Endothelial cell of umbilical vein (primary cell): ENCODE results near the gene ZNF587B. TPM values are rescaled to one million over a fixed set of nuclear protein-coding genes. Genes with fewer than 3 reads are reported as not detected.

Source experiments
- BruUV-seq: library from RNA; stranded (reverse); fragments of 400-500 nt; replicated peaks from 2 replicates; lab custom pipeline; 2021; lab: Mats Ljungman, UMichigan
- CTCF ChIA-PET: fragments of 300-600, 350-600 bp; sonication (Branson Sonifier 250); formaldehyde crosslinking; loops from one replicate; lab custom pipeline; 2021; ENCODE audit warnings: antibody characterized with exemption, inconsistent platforms; lab: Charles Lee
- POLR2A ChIA-PET: fragments of 300-600, 350-600 bp; sonication (Branson Sonifier 250); formaldehyde crosslinking; loops from one replicate; lab custom pipeline; 2021; ENCODE audit warnings: antibody characterized with exemption, inconsistent platforms; lab: Charles Lee
- DNase-seq: peaks from one replicate; pipeline ENCODE4 v3.0.0-alpha.2; 2011; ENCODE audit warnings: low read depth, low spot score
- FAIRE-seq: peaks from 2 replicates; lab custom pipeline; 2011; peaks lifted over from hg19 to GRCh38; lab: Jason Lieb, UNC
- H2AFZ ChIP-seq: 2 replicates; pipeline ENCODE4 v1.6.0; 2012; ENCODE audit warnings: low read depth, low read length, control low read depth, inconsistent platforms
- H3K27ac ChIP-seq: 2 replicates; pipeline ENCODE4 v1.5.1; 2011; ENCODE audit warnings: low read depth, mild to moderate bottlenecking, control low read depth, low read length, moderate library complexity; ENCODE audit not compliant: insufficient read depth
- H3K27me3 ChIP-seq, 2 experiments: 2 replicates each; pipeline versions ENCODE4 v1.6.0 to v1.6.1; 2011; ENCODE audit warnings: low read length in 2 of 2, mixed read lengths in 1 of 2; ENCODE audit not compliant: control insufficient read depth in 2 of 2, insufficient read depth in 2 of 2
- H3K36me3 ChIP-seq, 2 experiments: 2 replicates in 1 of 2; 3 replicates in 1 of 2; pipeline ENCODE4 v1.5.1; 2011; ENCODE audit warnings: low read length in 2 of 2, mild to moderate bottlenecking in 1 of 2, moderate library complexity in 1 of 2; ENCODE audit not compliant: control insufficient read depth in 2 of 2, insufficient read depth in 2 of 2; ENCODE audit errors: extremely low read depth in 1 of 2
- H3K4me1 ChIP-seq: 3 replicates; pipeline ENCODE4 v1.5.1; 2011; ENCODE audit warnings: mild to moderate bottlenecking, low read length; ENCODE audit not compliant: control insufficient read depth, insufficient read depth; ENCODE audit errors: extremely low read depth
- H3K4me2 ChIP-seq: 2 replicates; pipeline ENCODE4 v1.6.1; 2011; ENCODE audit warnings: low read length, control low read depth, mixed read lengths; ENCODE audit not compliant: insufficient read depth
- H3K4me3 ChIP-seq, 3 experiments: fragments of 200-600 bp in 1 of 3; sonication (generic), shearing (Covaris generic) in 1 of 3; replicated peaks in 1 of 3; 2 replicates each; pipeline ENCODE4 v1.5.1; 2011 to 2016; ENCODE audit warnings: control low read depth in 3 of 3, low read length in 3 of 3, mild to moderate bottlenecking in 2 of 3, inconsistent platforms in 1 of 3, low read depth in 1 of 3, moderate library complexity in 1 of 3; ENCODE audit not compliant: insufficient read depth in 1 of 3
- H3K79me2 ChIP-seq: 2 replicates; pipeline ENCODE4 v1.6.0; 2012; ENCODE audit warnings: low read length, inconsistent platforms; ENCODE audit not compliant: control insufficient read depth, insufficient read depth
- H3K9ac ChIP-seq: replicated peaks from 2 replicates; pipeline ENCODE3; 2011; ENCODE audit warnings: low read length, control low read depth; ENCODE audit not compliant: insufficient read depth; ENCODE audit errors: extremely low read depth
- H3K9me1 ChIP-seq: replicated peaks from 3 replicates; pipeline ENCODE4 v1.6.0; 2011; ENCODE audit warnings: mild to moderate bottlenecking, low read length; ENCODE audit not compliant: control insufficient read depth, insufficient read depth; ENCODE audit errors: extremely low read depth
- H3K9me3 ChIP-seq: replicated peaks from 2 replicates; pipeline ENCODE4 v1.5.1; 2012; ENCODE audit warnings: low read length, inconsistent platforms; ENCODE audit not compliant: control insufficient read depth, insufficient read depth
- H4K20me1 ChIP-seq: replicated peaks from 2 replicates; pipeline ENCODE3; 2011; ENCODE audit warnings: mild to moderate bottlenecking, low read length; ENCODE audit not compliant: control insufficient read depth, insufficient read depth; ENCODE audit errors: extremely low read depth
- EZH2 ChIP-seq: IDR thresholded peaks from 2 replicates; pipeline ENCODE4 v1.6.1; 2012; ENCODE audit warnings: borderline replicate concordance, low read depth, mild to moderate bottlenecking, moderate library complexity, low read length, inconsistent platforms; ENCODE audit not compliant: severe bottlenecking
- FOS ChIP-seq: IDR thresholded peaks from 2 replicates; pipeline ENCODE4 v1.6.1; 2011; ENCODE audit warnings: mild to moderate bottlenecking, low read length, moderate library complexity, borderline replicate concordance; ENCODE audit not compliant: insufficient read depth
- GATA2 ChIP-seq: IDR thresholded peaks from 2 replicates; pipeline ENCODE4 v1.7.0; 2011; ENCODE audit warnings: low read depth, mild to moderate bottlenecking, moderate library complexity, mixed read lengths, low read length; ENCODE audit not compliant: insufficient read length, insufficient read depth
- JUN ChIP-seq: IDR thresholded peaks from 2 replicates; pipeline ENCODE4 v1.6.1; 2011; ENCODE audit warnings: borderline replicate concordance, low read depth; ENCODE audit not compliant: insufficient read length, insufficient read depth
- MYC ChIP-seq: IDR thresholded peaks from one replicate; pipeline ENCODE4 v1.6.1; 2011; ENCODE audit warnings: mild to moderate bottlenecking, low read depth, low read length
- POLR2A ChIP-seq: IDR thresholded peaks from 2 replicates; pipeline ENCODE4 v1.6.1; 2012; ENCODE audit warnings: low read depth, mild to moderate bottlenecking, control low read depth, low read length
- POLR2AphosphoS5 ChIP-seq: IDR thresholded peaks from 2 replicates; pipeline ENCODE4 v1.6.1; 2012; ENCODE audit warnings: low read depth, mild to moderate bottlenecking, control low read depth, low read length, moderate library complexity; ENCODE audit not compliant: insufficient read depth
- dilution Hi-C: fragments of 300-500 bp; cut with MboI; formaldehyde crosslinking; loops from one replicate; pipeline ENCODE4 v1.15.0; 2019; ENCODE audit warnings: low sequenced_read_pairs; ENCODE audit not compliant: extremely low pct_ligation_motif_present
- intact Hi-C: fragments of 100-400 bp; cut with micrococcal nuclease; formaldehyde crosslinking; loops from one replicate; pipeline ENCODE4 v1.10.0; 2022
- polyA plus RNA-seq, 4 experiments: library from polyadenylated mRNA; depleted of rRNA in 3 of 4; stranded (reverse) in 3 of 4; unstranded in 1 of 4; fragments of >200 nt; gene quantifications; 2 replicates each; pipeline versions ENCODE4 v1.2.1 to v1.2.3, GENCODE V29; 2011 to 2012; ENCODE audit warnings: missing spikeins in 1 of 4
- total RNA-seq: library from RNA; stranded (reverse); gene quantifications from 2 replicates; pipeline ENCODE4 v1.2.3, GENCODE V29; 2021
- TF ChIP-seq, protein P1 (sequence below), 2 donors: IDR thresholded peaks; 1 replicate in 1 of 2; 2 replicates in 1 of 2; pipeline ENCODE4 v1.5.1; 2011; ENCODE audit warnings: low read length in 2 of 2, mild to moderate bottlenecking in 2 of 2, moderate library complexity in 2 of 2, control low read depth in 1 of 2, inconsistent platforms in 1 of 2, low read depth in 1 of 2; ENCODE audit not compliant: insufficient read depth in 1 of 2; ENCODE audit errors: extremely low read depth in 1 of 2
- TF ChIP-seq, protein P2 (sequence below): IDR thresholded peaks from 2 replicates; pipeline ENCODE4 v1.6.1; 2011; ENCODE audit not compliant: insufficient read depth, insufficient read length

Gene ZNF587B
- total and polyA plus RNA-seq, 2 donors (not counting 3 experiments of a cell fraction or from before 2014, with no cell fraction given) = 3.2 to 16.3 TPM

DNA sequence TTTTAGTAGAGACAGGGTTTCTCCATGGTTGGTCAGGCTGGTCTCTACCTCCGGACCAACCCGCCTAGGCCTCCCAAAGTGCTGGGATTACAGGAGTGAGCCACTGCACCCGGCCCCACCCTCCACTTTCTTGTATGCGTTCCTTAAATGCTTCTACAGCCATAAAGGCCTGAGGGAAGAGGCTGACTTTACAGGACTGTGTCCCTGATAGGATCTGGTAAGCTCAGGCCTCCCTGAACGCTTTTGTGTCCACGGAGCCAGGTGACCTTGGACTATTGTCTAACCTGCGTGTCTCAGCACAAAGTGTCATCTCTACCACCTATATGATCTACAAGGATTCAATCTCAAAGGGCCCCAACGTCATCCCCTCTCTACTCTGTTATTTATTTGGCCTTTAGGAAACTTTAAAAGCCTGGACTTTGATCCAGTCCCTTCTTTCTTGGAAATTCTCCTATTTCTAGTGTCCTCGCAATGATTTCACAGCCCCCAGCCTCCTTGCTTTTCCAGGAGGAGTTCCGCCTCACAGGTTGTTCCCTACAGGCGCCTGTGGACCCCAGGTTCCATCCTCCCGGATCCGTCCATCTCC, 16.1 kb upstream of the ZNF587B start:
- no peak for TF ChIP-seq POLR2A
- no peak for TF ChIP-seq POLR2AphosphoS5
- TF ChIP-seq EZH2 = no peak
- no peak for TF ChIP-seq FOS
- TF ChIP-seq, protein P1, sequence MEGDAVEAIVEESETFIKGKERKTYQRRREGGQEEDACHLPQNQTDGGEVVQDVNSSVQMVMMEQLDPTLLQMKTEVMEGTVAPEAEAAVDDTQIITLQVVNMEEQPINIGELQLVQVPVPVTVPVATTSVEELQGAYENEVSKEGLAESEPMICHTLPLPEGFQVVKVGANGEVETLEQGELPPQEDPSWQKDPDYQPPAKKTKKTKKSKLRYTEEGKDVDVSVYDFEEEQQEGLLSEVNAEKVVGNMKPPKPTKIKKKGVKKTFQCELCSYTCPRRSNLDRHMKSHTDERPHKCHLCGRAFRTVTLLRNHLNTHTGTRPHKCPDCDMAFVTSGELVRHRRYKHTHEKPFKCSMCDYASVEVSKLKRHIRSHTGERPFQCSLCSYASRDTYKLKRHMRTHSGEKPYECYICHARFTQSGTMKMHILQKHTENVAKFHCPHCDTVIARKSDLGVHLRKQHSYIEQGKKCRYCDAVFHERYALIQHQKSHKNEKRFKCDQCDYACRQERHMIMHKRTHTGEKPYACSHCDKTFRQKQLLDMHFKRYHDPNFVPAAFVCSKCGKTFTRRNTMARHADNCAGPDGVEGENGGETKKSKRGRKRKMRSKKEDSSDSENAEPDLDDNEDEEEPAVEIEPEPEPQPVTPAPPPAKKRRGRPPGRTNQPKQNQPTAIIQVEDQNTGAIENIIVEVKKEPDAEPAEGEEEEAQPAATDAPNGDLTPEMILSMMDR (IDR thresholded peaks at IDR 0.05; ENCODE audit: extremely low read depth in 1 of 2, insufficient read depth in 1 of 2, low read depth in 1 of 2, low read length in 2 of 2) = no peak
- TF ChIP-seq GATA2 = no peak
- TF ChIP-seq JUN = no peak
- TF ChIP-seq, protein P2, sequence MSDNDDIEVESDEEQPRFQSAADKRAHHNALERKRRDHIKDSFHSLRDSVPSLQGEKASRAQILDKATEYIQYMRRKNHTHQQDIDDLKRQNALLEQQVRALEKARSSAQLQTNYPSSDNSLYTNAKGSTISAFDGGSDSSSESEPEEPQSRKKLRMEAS = no peak
- no peak for TF ChIP-seq MYC
- Histone ChIP-seq H3K4me3 (peak overlapping the region; percentile 72 to 85 (median 76)), H4K20me1 (no peaks in the 10 kb centered on the region), H3K27ac (peak overlapping the region; percentile 26), H3K9ac (peak overlapping the region; percentile 71), H3K4me2 (peak overlapping the region; percentile 77), H3K9me1 (no peaks in the 10 kb centered on the region), H3K27me3 (no peaks in the 10 kb centered on the region), H2AFZ (peak overlapping the region; percentile 86), H3K4me1 (peaks cover 2% of the 10 kb centered on the region), H3K36me3 (peaks cover 0 to 3% of the 10 kb centered on the region in 2 experiments), H3K9me3 (no peaks in the 10 kb centered on the region), H3K79me2 (peaks cover 5% of the 10 kb centered on the region)
- DNase-seq (no peak), FAIRE-seq (no peak)
- intact Hi-C loops (loop anchor here (1.0 kb wide), 2 partner anchors 11 to 45 kb away; partner anchors contain the start of gene ZNF586), dilution Hi-C loops (no loop called here)
- no TSS peak for BruUV-seq
- ChIA-PET POLR2A (no interaction called here), CTCF (no interaction called here)
